Hematopoietic multipotent progenitor cell treated with erythropoietin and hydrocortisone succinate and interleukin-3 and kit ligand, for 8 days (in vitro differentiated cells): ENCODE data around the gene DDC.
A peak's percentile ranks its signal among the peaks of the same experiment; 100 is the strongest.
"Not testable (repeated sequence)": the region's sequence is repeated elsewhere in the genome, so short reads cannot be mapped to it uniquely, and the experiment has no call there.

Experiments
- DNase-seq: peaks from one replicate; pipeline ENCODE4 v3.0.0-alpha.2; 2015

The DDC gene

GRCh38 chr7:50588937-50589336, 23.7 kb upstream of the DDC start:
- peak; percentile 16 for DNase-seq

GRCh38 chr7:50587737-50588136, 22.5 kb upstream of the DDC start:
- no peak for DNase-seq

GRCh38 chr7:50584793-50585408, 19.7 kb upstream of the DDC start:
- no peak for DNase-seq

- no peak for DNase-seq
Measured at GRCh38 chr7:50584386-50584785, 19.2 kb upstream of the DDC start.

GRCh38 chr7:50583295-50583694, 18.1 kb upstream of the DDC start:
- DNase-seq = not testable (repeated sequence)

- not testable (repeated sequence) for DNase-seq
Measured at GRCh38 chr7:50582271-50582670, 17.1 kb upstream of the DDC start.

GRCh38 chr7:50580666-50581065, 15.5 kb upstream of the DDC start:
- DNase-seq = not testable (repeated sequence)

GRCh38 chr7:50580057-50580456, 14.9 kb upstream of the DDC start:
- no peak for DNase-seq

- not testable (repeated sequence) for DNase-seq
Measured at GRCh38 chr7:50578105-50578504, 12.9 kb upstream of the DDC start.

GRCh38 chr7:50577569-50577968, 12.4 kb upstream of the DDC start:
- no peak for DNase-seq

- not testable (repeated sequence) for DNase-seq
Measured at GRCh38 chr7:50576388-50576787, 11.2 kb upstream of the DDC start.

GRCh38 chr7:50567715-50568261, 2.6 kb upstream of the DDC start:
- DNase-seq = no peak

- DNase-seq = no peak
Measured at GRCh38 chr7:50565977-50566376, 772 bp upstream of the DDC start.

GRCh38 chr7:50565559-50565916, 333 bp upstream of the DDC start:
- no peak for DNase-seq

GRCh38 chr7:50564171-50564570, 1.0 kb downstream of the DDC start:
- DNase-seq = no peak

GRCh38 chr7:50562136-50562535, 3.1 kb downstream of the DDC start:
- DNase-seq = no peak

GRCh38 chr7:50560865-50561351, 4.3 kb downstream of the DDC start:
- no peak for DNase-seq

GRCh38 chr7:50559881-50560280, 5.3 kb downstream of the DDC start:
- DNase-seq = no peak

GRCh38 chr7:50558294-50559053, 6.7 kb downstream of the DDC start:
- DNase-seq = peak; percentile 60

GRCh38 chr7:50557099-50557498, 8.1 kb downstream of the DDC start:
- no peak for DNase-seq

GRCh38 chr7:50556247-50556991, 8.8 kb downstream of the DDC start:
- no peak for DNase-seq

GRCh38 chr7:50555594-50556140, 9.5 kb downstream of the DDC start:
- no peak for DNase-seq
